Measurements from ENCODE around the gene ATP2B2.
"Not testable (repeated sequence)": the region's sequence is repeated elsewhere in the genome, so short reads cannot be mapped to it uniquely, and the experiment has no call there.

The ATP2B2 gene

DNA sequence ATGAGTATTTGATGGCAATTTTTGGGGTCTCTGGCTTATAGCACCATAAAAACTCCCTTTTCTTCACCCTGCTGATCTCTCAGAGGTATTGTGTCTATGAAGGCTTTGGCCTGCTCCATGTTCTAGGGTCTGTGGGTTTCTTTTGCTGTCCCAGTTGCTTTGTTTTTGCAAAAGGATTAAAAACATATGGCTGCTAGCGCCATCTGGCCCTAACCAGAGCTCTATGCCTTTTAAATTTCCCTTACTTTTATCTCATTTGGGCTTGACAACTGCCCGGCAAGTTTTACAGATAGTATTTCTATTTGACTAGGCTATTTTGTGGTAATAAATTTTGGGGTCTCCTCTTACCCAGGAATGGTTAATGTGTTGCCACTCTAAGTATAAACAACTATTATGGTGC lies 206.2 kb downstream of the ATP2B2 start:
- Histone ChIP-seq H3K27me3 (ENCODE audit: insufficient read depth, low read length, poor library complexity, severe bottlenecking) (no peaks in the 10 kb centered on the region), H3K4me3 (ENCODE audit: low read length, poor library complexity, severe bottlenecking) (no peak overlapping the region), H3F3A (ENCODE audit: low read depth) (no peaks in the 10 kb centered on the region), H3K79me2 (ENCODE audit: insufficient read depth, low read length) (no peaks in the 10 kb centered on the region), H3K36me3 (ENCODE audit: insufficient read depth, low read length) (peaks cover 47% of the 10 kb centered on the region; the same call in 1 of the 2 replicates), H3K4me2 (ENCODE audit: low read depth, low read length, poor library complexity, severe bottlenecking) (no peak overlapping the region), H4K20me1 (ENCODE audit: insufficient read depth, low read length, poor library complexity, severe bottlenecking) (no peaks in the 10 kb centered on the region), H3K9me2 (replicated peaks; ENCODE audit: low read depth, low read length) (no peaks in the 10 kb centered on the region), H3K4me1 (ENCODE audit: insufficient read depth, low read length, poor library complexity, severe bottlenecking) (no peaks in the 10 kb centered on the region), H3K9ac (ENCODE audit: low read depth, low read length, poor library complexity, severe bottlenecking) (no peak overlapping the region), H2AFZ (ENCODE audit: low read length) (no peak overlapping the region), H3K9me3 (ENCODE audit: insufficient read depth, low read depth, low read length) (no peaks in the 10 kb centered on the region)
- TF ChIP-seq, protein P1, sequence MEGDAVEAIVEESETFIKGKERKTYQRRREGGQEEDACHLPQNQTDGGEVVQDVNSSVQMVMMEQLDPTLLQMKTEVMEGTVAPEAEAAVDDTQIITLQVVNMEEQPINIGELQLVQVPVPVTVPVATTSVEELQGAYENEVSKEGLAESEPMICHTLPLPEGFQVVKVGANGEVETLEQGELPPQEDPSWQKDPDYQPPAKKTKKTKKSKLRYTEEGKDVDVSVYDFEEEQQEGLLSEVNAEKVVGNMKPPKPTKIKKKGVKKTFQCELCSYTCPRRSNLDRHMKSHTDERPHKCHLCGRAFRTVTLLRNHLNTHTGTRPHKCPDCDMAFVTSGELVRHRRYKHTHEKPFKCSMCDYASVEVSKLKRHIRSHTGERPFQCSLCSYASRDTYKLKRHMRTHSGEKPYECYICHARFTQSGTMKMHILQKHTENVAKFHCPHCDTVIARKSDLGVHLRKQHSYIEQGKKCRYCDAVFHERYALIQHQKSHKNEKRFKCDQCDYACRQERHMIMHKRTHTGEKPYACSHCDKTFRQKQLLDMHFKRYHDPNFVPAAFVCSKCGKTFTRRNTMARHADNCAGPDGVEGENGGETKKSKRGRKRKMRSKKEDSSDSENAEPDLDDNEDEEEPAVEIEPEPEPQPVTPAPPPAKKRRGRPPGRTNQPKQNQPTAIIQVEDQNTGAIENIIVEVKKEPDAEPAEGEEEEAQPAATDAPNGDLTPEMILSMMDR (conservative IDR thresholded peaks at IDR 0.05; ENCODE audit: low read length), result 0 out of 2 replicates have a peak, but pooled peaks have one; percentile 14
- no peak for TF ChIP-seq EZH2phosphoT487 (IDR thresholded peaks at IDR 0.05; ENCODE audit: borderline replicate concordance)

DNA sequence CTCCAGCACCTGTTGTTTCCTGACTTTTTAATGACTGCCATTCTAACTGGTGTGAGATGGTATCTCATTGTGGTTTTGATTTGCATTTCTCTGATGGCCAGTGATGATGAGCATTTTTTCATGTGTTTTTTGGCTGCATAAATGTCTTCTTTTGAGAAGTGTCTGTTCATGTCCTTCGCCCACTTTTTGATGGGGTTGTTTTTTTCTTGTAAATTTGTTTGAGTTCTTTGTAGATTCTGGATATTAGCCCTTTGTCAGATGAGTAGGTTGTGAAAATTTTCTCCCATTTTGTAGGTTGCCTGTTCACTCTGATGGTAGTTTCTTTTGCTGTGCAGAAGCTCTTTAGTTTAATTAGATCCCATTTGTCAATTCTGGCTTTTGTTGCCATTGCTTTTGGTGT lies 207.3 kb downstream of the ATP2B2 start:
- H3K36me3 ChIP-seq (ENCODE audit: insufficient read depth, low read length), result peaks cover 36% of the 10 kb centered on the region; the same call in 1 of the 2 replicates
- not testable (repeated sequence) for H4K20me1 ChIP-seq (ENCODE audit: insufficient read depth, low read length, poor library complexity, severe bottlenecking); H3K79me2 ChIP-seq (ENCODE audit: insufficient read depth, low read length); H3F3A ChIP-seq (ENCODE audit: low read depth); H3K9ac ChIP-seq (ENCODE audit: low read depth, low read length, poor library complexity, severe bottlenecking); H3K9me3 ChIP-seq (ENCODE audit: insufficient read depth, low read depth, low read length); H2AFZ ChIP-seq (ENCODE audit: low read length); H3K27me3 ChIP-seq (ENCODE audit: insufficient read depth, low read length, poor library complexity, severe bottlenecking); H3K4me1 ChIP-seq (ENCODE audit: insufficient read depth, low read length, poor library complexity, severe bottlenecking); H3K4me2 ChIP-seq (ENCODE audit: low read depth, low read length, poor library complexity, severe bottlenecking); H3K9me2 ChIP-seq (replicated peaks; ENCODE audit: low read depth, low read length); H3K4me3 ChIP-seq (ENCODE audit: low read length, poor library complexity, severe bottlenecking)

DNA sequence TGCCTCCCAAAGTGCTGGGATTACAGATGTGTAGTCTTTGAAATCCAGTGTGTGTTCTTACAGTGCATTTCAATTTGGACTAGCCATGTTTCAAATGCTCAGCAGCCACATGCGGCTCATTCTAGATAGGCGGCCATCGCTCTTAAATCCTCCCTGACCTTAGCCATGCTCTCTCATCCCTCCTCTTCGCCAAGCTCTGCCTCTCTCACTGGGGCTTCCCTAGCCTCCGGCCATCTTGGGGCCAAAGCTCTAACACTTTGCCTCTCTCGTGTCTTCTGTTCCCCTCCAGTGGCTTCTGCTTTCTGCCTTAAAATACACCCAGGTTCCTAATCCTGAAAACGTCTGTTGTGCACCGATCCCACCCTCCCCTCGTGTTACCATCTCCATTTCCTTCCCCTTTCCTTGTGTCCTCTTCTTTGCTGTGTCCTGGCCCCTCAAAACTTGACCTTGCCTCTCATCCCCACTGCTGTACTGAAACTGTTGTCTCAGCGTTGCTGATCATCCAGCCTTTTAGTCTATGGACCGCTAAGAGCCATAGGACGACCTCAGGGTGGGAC lies 211.3 kb downstream of the ATP2B2 start:
- no peak overlapping the region for H3K9ac ChIP-seq (ENCODE audit: low read depth, low read length, poor library complexity, severe bottlenecking)
- H3K4me3 ChIP-seq (ENCODE audit: low read length, poor library complexity, severe bottlenecking), result no peak overlapping the region
- no peaks in the 10 kb centered on the region for H3K9me3 ChIP-seq (ENCODE audit: insufficient read depth, low read depth, low read length)
- no peaks in the 10 kb centered on the region for H3F3A ChIP-seq (ENCODE audit: low read depth)
- no peak overlapping the region for H3K4me2 ChIP-seq (ENCODE audit: low read depth, low read length, poor library complexity, severe bottlenecking)
- H2AFZ ChIP-seq (ENCODE audit: low read length), result no peak overlapping the region
- H3K36me3 ChIP-seq (ENCODE audit: insufficient read depth, low read length), result peaks cover under 1% of the 10 kb centered on the region; the same call in 1 of the 2 replicates
- H3K9me2 ChIP-seq (replicated peaks; ENCODE audit: low read depth, low read length), result no peaks in the 10 kb centered on the region
- TF ChIP-seq, protein P1 (conservative IDR thresholded peaks at IDR 0.05; ENCODE audit: low read length), result no peak
- no peak for TF ChIP-seq EZH2phosphoT487 (IDR thresholded peaks at IDR 0.05; ENCODE audit: borderline replicate concordance)
- H3K79me2 ChIP-seq (ENCODE audit: insufficient read depth, low read length), result no peaks in the 10 kb centered on the region
- no peaks in the 10 kb centered on the region for H4K20me1 ChIP-seq (ENCODE audit: insufficient read depth, low read length, poor library complexity, severe bottlenecking)
- H3K27me3 ChIP-seq (ENCODE audit: insufficient read depth, low read length, poor library complexity, severe bottlenecking), result no peaks in the 10 kb centered on the region
- H3K4me1 ChIP-seq (ENCODE audit: insufficient read depth, low read length, poor library complexity, severe bottlenecking), result no peaks in the 10 kb centered on the region

All from Loucy (cell line).